NCI-H345 (cell line): ENCODE data around the gene NPLOC4.
"Not testable (repeated sequence)": the region's sequence is repeated elsewhere in the genome, so short reads cannot be mapped to it uniquely, and the experiment has no call there.

Experiments
- DNase-seq: peaks from one replicate; lab custom pipeline; 2025; lab: John Stamatoyannopoulos, UW

The NPLOC4 gene

GRCh38 chr17:81584771-81585170 lies 52.1 kb downstream of the NPLOC4 start:
- DNase-seq, result not testable (repeated sequence)

- no peak for DNase-seq
These were observed 53.1 kb downstream of the NPLOC4 start for GRCh38 chr17:81583589-81584342.

- no peak for DNase-seq
These were observed 54.2 kb downstream of the NPLOC4 start for GRCh38 chr17:81582749-81583148.

- no peak for DNase-seq
These were observed 54.6 kb downstream of the NPLOC4 start for GRCh38 chr17:81582341-81582740.

- no peak for DNase-seq
These were observed 55.2 kb downstream of the NPLOC4 start for GRCh38 chr17:81581758-81582157.

GRCh38 chr17:81580481-81580880 lies 56.4 kb downstream of the NPLOC4 start:
- no peak for DNase-seq

- DNase-seq, result no peak
These were observed 57.0 kb downstream of the NPLOC4 start for GRCh38 chr17:81579821-81580321.

GRCh38 chr17:81579298-81579697 lies 57.6 kb downstream of the NPLOC4 start:
- DNase-seq, result no peak

- DNase-seq, result no peak
These were observed 58.2 kb downstream of the NPLOC4 start for GRCh38 chr17:81578561-81579225.

- no peak for DNase-seq
These were observed 58.9 kb downstream of the NPLOC4 start for GRCh38 chr17:81578038-81578441.

- no peak for DNase-seq
These were observed 59.5 kb downstream of the NPLOC4 start for GRCh38 chr17:81577278-81578000.

- no peak for DNase-seq
These were observed 60.2 kb downstream of the NPLOC4 start for GRCh38 chr17:81576621-81577277.

GRCh38 chr17:81575836-81576235 lies 61.1 kb downstream of the NPLOC4 start:
- DNase-seq, result no peak

GRCh38 chr17:81574643-81574956 lies 62.3 kb downstream of the NPLOC4 start:
- no peak for DNase-seq

- no peak for DNase-seq
These were observed 62.9 kb downstream of the NPLOC4 start for GRCh38 chr17:81573794-81574642.

GRCh38 chr17:81572563-81573168 lies 64.2 kb downstream of the NPLOC4 start:
- no peak for DNase-seq

GRCh38 chr17:81570964-81571363 lies 65.9 kb downstream of the NPLOC4 start:
- no peak for DNase-seq

GRCh38 chr17:81569986-81570514 lies 66.9 kb downstream of the NPLOC4 start:
- no peak for DNase-seq

- no peak for DNase-seq
These were observed 68.5 kb downstream of the NPLOC4 start for GRCh38 chr17:81568416-81568815.

GRCh38 chr17:81567191-81567590 lies 69.7 kb downstream of the NPLOC4 start:
- no peak for DNase-seq
